Pancreas (tissue), 10 donors: ENCODE data around the gene CD46. TPM values are rescaled to one million over a fixed set of nuclear protein-coding genes. Genes with fewer than 3 reads are reported as not detected.

Source experiments
- ATAC-seq, 4 donors: fragments of 200-7000 bp; cut with Tn5 transposase; one replicate each; pipeline versions ENCODE4 v1.8.0 to v1.9.1; 2020; ENCODE audit warnings: mild to moderate bottlenecking in 4 of 4, moderate library complexity in 4 of 4
- DNase-seq, 6 donors: peaks; one replicate each; pipeline ENCODE4 v3.0.0-alpha.2; 2020
- FAIRE-seq: peaks from 2 replicates; lab custom pipeline; 2012; peaks lifted over from hg19 to GRCh38; lab: Jason Lieb, UNC
- H3K27ac ChIP-seq, 4 donors: fragments of 200-600 bp; sonication (generic); 1 replicate in 3 of 4; 2 replicates in 1 of 4; pipeline versions ENCODE4 v1.5.0 to v1.8.0; 2020
- H3K27me3 ChIP-seq, 4 donors: fragments of 200-600 bp; one replicate each; pipeline ENCODE4 v1.8.0; 2021
- H3K36me3 ChIP-seq, 3 donors: fragments of 200-600 bp; sonication (generic) in 1 of 3; one replicate each; pipeline versions ENCODE4 v1.5.0 to v1.8.0; 2020 to 2021
- H3K4me1 ChIP-seq, 3 donors: fragments of 200-600 bp; one replicate each; pipeline ENCODE4 v1.8.0; 2021
- H3K4me3 ChIP-seq, 4 donors: fragments of 200-600 bp; sonication (generic) in 2 of 4; one replicate each; pipeline versions ENCODE4 v1.5.0 to v1.8.0; 2020 to 2021
- H3K9me3 ChIP-seq, 4 donors: fragments of 200-600 bp; one replicate each; pipeline ENCODE4 v1.8.0; 2021
- WGBS, 2 donors: extraction: QIAGEN DNeasy Blood & Tissue Kit; methylation state at CpG; one replicate each; pipeline ENCODE4 v1.1.7; 2013; 5-methylcytosine and 5-hydroxymethylcytosine counted together
- intact Hi-C, 3 donors: fragments of 100-400 bp; cut with DNase I; formaldehyde crosslinking; loops; one replicate each; pipeline versions ENCODE4 v1.11.1 to v1.14.2; 2022
- polyA plus RNA-seq, 2 donors: library from polyadenylated mRNA; stranded (reverse); fragments of 200-250 nt; gene quantifications; one replicate each; pipeline ENCODE4 v1.2.3, GENCODE V29; 2013
- total RNA-seq, 6 donors: library from RNA; stranded (reverse); fragmentation: NEBNext Ultra II Directional in 4 of 6; extraction: Animal tissue kit (Norgen Biotek cat#: 25700) in 4 of 6; gene quantifications; one replicate each; pipeline versions ENCODE4 v1.2.1 to v1.2.4, GENCODE V29; 2021 to 2023
- TF ChIP-seq, protein P1 (sequence below), 4 donors: fragments of 200-600 bp; sonication (generic) in 3 of 4; IDR thresholded peaks; one replicate each; pipeline versions ENCODE4 v1.5.0 to v1.8.0; 2021; ENCODE audit warnings: antibody characterized with exemption in 4 of 4
- donor health status: healthy with polysubstance abuse.
- donor health status: DM: no; HTN: no; CAD: no; lungs with moderate emphysema.
- donor health status: DM: no; HTN: no; CAD: no.
- donor health status: control.
- donor health status: control.
- donor health status: Bipolar disorder and iron deficiency.
- donor health status: DM: yes; HTN: yes; CAD: no.
- donor health status: DM: no; HTN: no; CAD: no.
- donor health status: DM: no; HTN: no; CAD: no.
- donor health status: DM: yes; HTN: yes; CAD: no.

The CD46 gene
- total and polyA plus RNA-seq, 8 donors = 59.8 to 172 (median 116) TPM

DNA sequence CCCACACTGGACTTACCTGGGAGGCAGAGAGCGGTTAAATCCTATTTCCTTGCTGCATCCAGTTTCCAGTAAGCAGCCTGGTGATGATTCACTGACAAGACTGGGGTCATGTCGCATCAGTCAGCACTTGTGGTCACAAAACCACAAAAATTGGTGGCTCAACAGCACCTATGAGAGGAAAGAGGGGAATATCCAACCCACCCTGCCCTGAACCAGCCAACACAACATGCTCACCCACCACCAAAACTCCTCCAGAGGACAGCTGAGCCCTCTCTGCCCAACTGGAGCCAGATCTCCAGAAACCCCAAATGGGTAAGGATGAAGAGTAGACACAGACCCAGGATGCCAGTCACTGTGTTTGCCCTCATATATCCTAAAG lies 64.0 kb downstream of the CD46 start:
- TF ChIP-seq, protein P1, sequence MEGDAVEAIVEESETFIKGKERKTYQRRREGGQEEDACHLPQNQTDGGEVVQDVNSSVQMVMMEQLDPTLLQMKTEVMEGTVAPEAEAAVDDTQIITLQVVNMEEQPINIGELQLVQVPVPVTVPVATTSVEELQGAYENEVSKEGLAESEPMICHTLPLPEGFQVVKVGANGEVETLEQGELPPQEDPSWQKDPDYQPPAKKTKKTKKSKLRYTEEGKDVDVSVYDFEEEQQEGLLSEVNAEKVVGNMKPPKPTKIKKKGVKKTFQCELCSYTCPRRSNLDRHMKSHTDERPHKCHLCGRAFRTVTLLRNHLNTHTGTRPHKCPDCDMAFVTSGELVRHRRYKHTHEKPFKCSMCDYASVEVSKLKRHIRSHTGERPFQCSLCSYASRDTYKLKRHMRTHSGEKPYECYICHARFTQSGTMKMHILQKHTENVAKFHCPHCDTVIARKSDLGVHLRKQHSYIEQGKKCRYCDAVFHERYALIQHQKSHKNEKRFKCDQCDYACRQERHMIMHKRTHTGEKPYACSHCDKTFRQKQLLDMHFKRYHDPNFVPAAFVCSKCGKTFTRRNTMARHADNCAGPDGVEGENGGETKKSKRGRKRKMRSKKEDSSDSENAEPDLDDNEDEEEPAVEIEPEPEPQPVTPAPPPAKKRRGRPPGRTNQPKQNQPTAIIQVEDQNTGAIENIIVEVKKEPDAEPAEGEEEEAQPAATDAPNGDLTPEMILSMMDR (IDR thresholded peaks at IDR 0.05) = no peak
- ATAC-seq (no peak), DNase-seq (peak in 1 of 6 donors; percentile 2), FAIRE-seq (no peak)
- H3K4me3 ChIP-seq = no peak overlapping the region
- WGBS, 2 donors = 85% methylated on average over 2 of the region's 2 CpGs
- intact Hi-C loops = no loop called here
- H3K27ac ChIP-seq = no peak overlapping the region
- peaks cover 32 to 68% (median 54%) of the 10 kb centered on the region in 3 donors for H3K4me1 ChIP-seq
- no peaks in the 10 kb centered on the region for H3K27me3 ChIP-seq
- peaks cover 0 to 69% (median 42%) of the 10 kb centered on the region in 3 donors for H3K36me3 ChIP-seq
- H3K9me3 ChIP-seq = no peaks in the 10 kb centered on the region

DNA sequence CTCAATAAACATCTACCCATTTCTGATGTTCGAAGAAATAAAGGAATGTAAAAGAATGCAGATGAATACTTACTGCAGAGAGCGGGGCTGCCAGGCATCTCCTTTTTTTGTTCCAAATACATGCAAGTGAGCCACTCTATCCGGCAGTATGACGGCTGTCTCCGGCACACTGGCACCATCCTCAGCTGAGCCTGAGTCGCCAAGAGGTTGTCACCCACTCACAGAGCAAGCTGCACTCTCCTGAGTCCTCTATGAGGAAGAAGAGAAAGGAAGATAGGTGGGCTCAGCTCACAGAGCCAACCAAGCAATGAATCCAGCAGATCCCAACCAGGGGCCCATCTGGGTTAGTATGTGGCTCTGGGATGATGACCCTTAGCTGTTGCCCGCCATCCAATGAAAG lies 65.3 kb downstream of the CD46 start:
- no peak for FAIRE-seq
- Histone ChIP-seq H3K9me3 (no peaks in the 10 kb centered on the region), H3K4me1 (peaks cover 26 to 67% (median 46%) of the 10 kb centered on the region in 3 donors), H3K4me3 (peak overlapping the region in 1 of 4 donors; percentile 27), H3K36me3 (peaks cover 0 to 64% (median 38%) of the 10 kb centered on the region in 3 donors), H3K27ac (peak overlapping the region in 1 of 4 donors; percentile 12), H3K27me3 (no peaks in the 10 kb centered on the region)
- TF ChIP-seq, protein P1 (IDR thresholded peaks at IDR 0.05) = no peak
- intact Hi-C loops = no loop called here
- ATAC-seq = no peak
- WGBS, 2 donors = 54 to 65% methylated on average over 7 of the region's 7 CpGs
- peak in 2 of 6 donors; percentile 9 to 11 for DNase-seq

DNA sequence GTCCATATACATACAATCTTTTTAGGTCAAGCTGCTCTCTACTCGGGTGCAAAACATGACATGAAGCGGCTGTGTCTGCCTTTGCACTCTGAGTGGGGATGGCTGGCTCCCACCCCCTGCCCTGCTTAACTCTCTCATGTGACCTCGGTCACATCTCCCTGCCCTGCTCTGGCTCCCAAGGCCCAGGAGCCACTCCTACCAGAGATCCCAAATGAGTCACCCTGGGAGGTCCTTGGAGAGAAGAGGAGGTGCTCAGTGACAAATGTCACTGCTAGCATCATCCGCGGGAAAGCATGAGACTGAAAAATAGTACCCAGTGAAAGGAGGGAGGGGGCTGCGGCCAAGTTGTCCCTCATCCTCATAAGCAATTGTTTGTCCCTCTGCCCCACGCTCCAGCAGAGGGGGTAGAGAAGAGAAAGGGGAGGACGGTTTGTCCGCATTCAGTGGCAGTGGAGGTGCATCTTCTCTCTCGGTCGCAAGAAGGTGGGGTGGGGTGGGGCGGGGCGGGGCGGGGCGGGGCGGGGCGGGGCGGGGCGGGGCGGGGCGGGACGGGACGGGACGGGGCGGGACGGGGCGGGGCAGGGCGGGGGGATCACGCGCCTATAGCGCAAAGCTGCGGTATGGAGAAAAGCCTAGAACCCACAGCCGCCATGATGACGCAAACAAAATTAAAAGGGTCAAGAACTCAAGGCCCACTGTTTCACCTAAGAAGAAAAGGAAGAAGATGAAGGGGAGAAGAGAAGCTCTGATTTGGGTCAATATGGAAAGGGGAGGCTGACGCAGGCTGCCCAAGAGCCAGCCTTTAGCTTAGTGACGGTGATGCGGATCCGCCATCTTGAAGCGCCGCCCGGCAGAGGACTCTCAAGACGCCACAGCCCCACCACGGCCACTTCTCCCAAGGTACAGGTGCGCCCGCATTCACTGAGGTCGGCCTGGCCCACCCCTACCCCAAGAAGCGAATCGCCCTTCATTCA lies 66.2 kb downstream of the CD46 start:
- TF ChIP-seq, protein P1 (IDR thresholded peaks at IDR 0.05) = no peak
- 61 to 65% methylated on average over 37 to 41 of the region's 48 CpGs for WGBS, 2 donors
- peaks cover 18 to 60% (median 38%) of the 10 kb centered on the region in 3 donors for H3K4me1 ChIP-seq
- peaks cover 0 to 55% (median 32%) of the 10 kb centered on the region in 3 donors for H3K36me3 ChIP-seq
- H3K27ac ChIP-seq = peak overlapping the region in 3 of 4 donors; percentile 1 to 52 (median 5)
- ATAC-seq (peak in 2 of 4 donors; percentile 11 to 14), FAIRE-seq (no peak), DNase-seq (peak in 1 of 6 donors; percentile 55)
- intact Hi-C loops = no loop called here
- H3K9me3 ChIP-seq = no peaks in the 10 kb centered on the region
- H3K27me3 ChIP-seq = no peaks in the 10 kb centered on the region
- H3K4me3 ChIP-seq = peak overlapping the region in 3 of 4 donors; percentile 51 to 70 (median 66)

DNA sequence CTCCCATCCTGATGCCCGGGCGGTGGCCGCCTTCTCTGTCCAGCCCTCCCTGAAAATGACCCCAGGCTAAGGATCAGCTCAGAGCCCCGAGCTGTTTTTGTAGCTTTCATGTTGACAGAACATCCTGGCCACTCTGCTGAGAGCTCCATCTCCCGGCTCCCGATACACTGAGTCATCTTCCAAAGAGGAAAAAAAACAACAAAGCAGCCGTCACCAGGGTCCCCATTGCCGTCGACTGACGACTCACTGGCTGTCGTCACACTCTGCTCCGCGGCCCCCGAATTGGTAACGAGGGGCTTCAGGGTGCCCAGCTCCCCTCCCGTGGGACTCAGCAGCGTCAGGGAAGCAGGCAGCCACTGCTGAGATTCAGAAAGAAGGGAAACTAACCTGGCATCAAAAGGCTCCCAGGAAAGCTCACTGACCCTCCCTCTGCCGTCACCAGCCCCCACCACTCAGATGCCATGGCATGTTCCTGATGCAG lies 67.2 kb downstream of the CD46 start:
- TF ChIP-seq, protein P1 (IDR thresholded peaks at IDR 0.05) = no peak
- H3K9me3 ChIP-seq = no peaks in the 10 kb centered on the region
- H3K27me3 ChIP-seq = no peaks in the 10 kb centered on the region
- H3K36me3 ChIP-seq = peaks cover 0 to 46% (median 28%) of the 10 kb centered on the region in 3 donors
- ATAC-seq (no peak), FAIRE-seq (no peak), DNase-seq (no peak)
- WGBS, 2 donors = 40 to 51% methylated on average over 18 of the region's 18 CpGs
- H3K4me1 ChIP-seq = peaks cover 16 to 51% (median 28%) of the 10 kb centered on the region in 3 donors
- intact Hi-C loops = no loop called here
- peak overlapping the region in 3 of 4 donors; percentile 51 to 70 (median 66) for H3K4me3 ChIP-seq
- peak overlapping the region in 2 of 4 donors; percentile 1 to 52 for H3K27ac ChIP-seq
